ENCODE measurements around the gene TSPOAP1.
A peak's percentile ranks its signal among the peaks of the same experiment; 100 is the strongest.
"Not testable (repeated sequence)": the region's sequence is repeated elsewhere in the genome, so short reads cannot be mapped to it uniquely, and the experiment has no call there.

The TSPOAP1 gene

GRCh38 chr17:58362368-58363014 lies 33.9 kb upstream of the TSPOAP1 start:
- no peak for DNase-seq (ENCODE audit: low read depth)

DNA sequence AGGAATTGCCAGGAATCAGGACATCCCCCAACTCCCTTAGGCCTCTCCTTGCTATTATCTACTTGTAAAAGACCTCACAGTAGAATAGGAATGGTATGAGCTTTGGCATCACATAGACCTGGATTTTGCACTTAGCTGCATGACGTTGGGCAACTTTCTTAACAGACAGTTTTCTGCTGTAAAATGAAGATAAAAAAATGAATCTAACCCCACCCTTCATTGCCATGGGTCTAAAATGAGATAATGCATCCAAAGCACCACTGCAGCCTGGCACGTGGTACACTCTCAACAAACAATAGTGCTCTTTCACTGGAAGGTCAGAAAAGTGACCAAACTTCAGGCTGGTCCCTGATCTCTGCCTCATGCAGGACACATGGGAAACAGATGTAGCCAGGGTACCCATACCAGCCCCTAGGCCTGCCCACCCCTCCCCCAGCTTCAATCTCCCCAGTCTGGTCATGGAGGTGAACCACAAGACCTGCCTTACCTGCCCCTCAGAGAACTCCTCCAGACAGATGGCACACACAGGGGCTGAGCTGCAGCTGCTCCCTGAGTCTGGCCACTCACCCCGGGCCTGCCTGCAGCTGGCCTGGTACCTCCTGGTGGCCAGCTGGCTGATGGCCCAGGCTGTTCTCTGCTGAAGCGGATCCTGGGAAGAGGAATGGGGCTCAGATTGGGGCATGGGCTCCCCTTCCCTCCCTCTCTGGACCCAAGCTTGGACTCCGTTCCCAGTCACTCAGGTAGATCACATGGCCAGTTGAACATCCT lies 31.9 kb upstream of the TSPOAP1 start:
- no peak for DNase-seq (ENCODE audit: low read depth)

- DNase-seq (ENCODE audit: low read depth), result no peak
Observed at GRCh38 chr17:58358408-58359172, 30.0 kb upstream of the TSPOAP1 start.

GRCh38 chr17:58357312-58358297 lies 29.0 kb upstream of the TSPOAP1 start:
- no peak for DNase-seq (ENCODE audit: low read depth)

DNA sequence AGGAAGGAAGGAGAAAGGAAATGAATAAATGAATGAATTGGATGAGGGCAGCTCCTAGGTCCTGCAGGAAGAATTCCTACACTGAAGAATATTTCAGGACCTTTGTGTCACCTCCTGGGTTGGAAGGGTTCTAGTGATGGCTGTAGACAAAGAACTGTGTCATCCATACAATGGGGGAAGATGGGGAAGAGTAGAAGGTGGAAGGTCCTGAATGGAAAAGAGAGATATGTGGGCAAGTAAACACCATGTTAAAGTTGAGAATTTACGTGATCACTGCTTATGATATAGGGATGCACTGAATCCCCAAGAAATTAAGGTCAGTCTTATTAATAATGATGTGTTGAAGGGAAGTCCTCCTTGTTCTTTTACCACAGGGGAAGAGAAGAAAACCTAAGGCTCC lies 27.6 kb upstream of the TSPOAP1 start:
- no peak for DNase-seq (ENCODE audit: low read depth)

DNA sequence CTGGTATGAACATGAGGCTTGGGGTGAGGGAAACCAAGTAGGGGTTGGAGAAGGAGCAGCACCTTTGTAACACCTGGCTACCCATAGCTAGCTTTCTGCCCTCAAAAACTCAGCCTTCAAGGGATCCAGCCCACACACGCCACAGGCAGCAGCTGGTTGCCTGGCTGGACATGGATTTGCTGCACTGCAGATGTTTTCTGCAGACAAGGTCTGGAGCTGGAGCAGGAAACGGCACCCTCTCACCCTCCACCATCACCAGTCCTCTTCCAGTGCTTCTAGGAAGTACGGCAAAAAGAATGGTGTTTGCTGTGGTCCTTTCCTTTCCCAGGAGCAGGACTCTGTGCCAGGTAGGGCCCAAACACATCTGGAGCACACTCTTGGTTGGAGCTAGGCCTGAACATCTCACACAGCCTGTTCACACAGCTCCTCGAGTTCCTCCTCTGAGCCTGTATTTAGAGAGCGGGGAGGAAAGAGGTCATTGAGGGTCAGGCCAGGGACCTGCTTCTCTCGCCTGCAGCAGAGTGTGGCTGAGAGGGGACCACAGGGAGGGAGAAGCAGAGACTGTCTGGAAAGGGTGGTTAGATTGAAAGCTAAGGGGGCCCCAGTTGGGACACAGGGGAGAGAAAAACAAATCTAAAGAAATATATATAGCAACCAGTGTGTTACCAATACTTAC lies 26.1 kb upstream of the TSPOAP1 start:
- DNase-seq (ENCODE audit: low read depth), result no peak

DNA sequence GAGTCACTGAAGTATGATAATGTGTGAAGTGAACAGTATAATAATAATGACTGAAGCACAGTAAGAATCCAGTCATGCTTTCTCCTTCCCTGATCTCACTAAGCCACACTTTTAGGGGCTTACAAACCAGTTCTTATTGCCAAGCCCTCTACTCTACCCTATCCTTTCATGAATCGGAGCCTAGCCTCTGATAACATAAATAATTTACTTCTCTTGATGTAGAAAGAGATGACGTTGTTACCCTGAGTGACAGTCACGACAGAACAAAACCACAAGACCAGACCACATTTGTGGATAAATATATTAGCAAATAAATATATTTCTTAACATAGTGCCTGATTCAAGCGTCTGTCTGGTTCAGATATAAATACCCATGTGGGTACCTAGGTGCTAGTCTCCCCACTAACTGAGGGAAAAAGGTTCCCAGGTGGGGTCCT lies 24.8 kb upstream of the TSPOAP1 start:
- DNase-seq (ENCODE audit: low read depth), result no peak

GRCh38 chr17:58352596-58353388 lies 24.2 kb upstream of the TSPOAP1 start:
- no peak for DNase-seq (ENCODE audit: low read depth)

GRCh38 chr17:58351831-58352595 lies 23.4 kb upstream of the TSPOAP1 start, which contains the start of gene SUPT4H1:
TSS of gene SUPT4H1 (minus strand) at chr17:58352201. CDS start at chr17:58352135, 66 bp downstream.
- DNase-seq (ENCODE audit: low read depth), result peak; percentile 85

GRCh38 chr17:58351182-58351581 lies 22.6 kb upstream of the TSPOAP1 start:
- no peak for DNase-seq (ENCODE audit: low read depth)

GRCh38 chr17:58348038-58348437 lies 19.4 kb upstream of the TSPOAP1 start:
- DNase-seq (ENCODE audit: low read depth), result no peak

- DNase-seq (ENCODE audit: low read depth), result no peak
Observed at GRCh38 chr17:58345500-58345899, 16.9 kb upstream of the TSPOAP1 start.

GRCh38 chr17:58344791-58345157 lies 16.2 kb upstream of the TSPOAP1 start:
- DNase-seq (ENCODE audit: low read depth), result peak; percentile 47

DNA sequence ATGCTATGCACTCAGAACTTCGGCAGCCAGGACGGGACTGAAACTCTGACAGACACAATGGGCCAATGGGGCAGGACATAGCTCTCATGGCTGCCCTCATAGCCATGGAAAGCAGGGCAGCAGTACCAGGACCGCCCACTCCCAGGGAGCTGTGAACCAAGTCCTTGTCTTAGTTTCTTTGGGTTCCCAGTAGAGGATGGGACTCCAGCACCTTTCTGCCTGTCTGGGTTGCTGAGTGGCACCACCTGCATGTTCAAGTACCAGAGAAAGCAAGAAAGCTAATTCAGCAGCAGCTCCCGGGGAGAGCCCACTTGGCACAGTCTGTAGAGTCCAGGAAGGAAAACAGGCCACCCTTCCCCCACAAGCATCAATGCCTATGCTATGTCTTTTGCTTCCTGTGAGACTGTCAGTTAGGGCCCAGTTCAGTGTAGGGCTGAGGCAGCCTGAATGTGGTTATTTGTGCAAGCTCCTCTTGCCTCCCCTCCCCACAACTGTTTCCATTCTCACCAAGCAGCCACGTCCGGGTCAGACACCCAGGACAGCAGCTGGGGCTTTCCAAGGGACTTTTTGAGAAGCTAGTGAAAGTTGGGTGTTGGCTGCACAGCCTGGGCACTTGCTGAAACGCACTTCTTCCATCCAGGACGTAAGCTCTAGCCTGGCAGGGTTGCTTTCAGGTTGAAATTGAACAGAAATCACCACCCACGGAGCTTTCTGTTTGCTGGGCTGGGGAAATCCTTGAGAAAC lies 15.6 kb upstream of the TSPOAP1 start:
- peak; percentile 73 for DNase-seq (ENCODE audit: low read depth)

- no peak for DNase-seq (ENCODE audit: low read depth)
Observed at GRCh38 chr17:58343131-58343530, 14.5 kb upstream of the TSPOAP1 start.

GRCh38 chr17:58341861-58342475 lies 13.4 kb upstream of the TSPOAP1 start:
- no peak for DNase-seq (ENCODE audit: low read depth)

DNA sequence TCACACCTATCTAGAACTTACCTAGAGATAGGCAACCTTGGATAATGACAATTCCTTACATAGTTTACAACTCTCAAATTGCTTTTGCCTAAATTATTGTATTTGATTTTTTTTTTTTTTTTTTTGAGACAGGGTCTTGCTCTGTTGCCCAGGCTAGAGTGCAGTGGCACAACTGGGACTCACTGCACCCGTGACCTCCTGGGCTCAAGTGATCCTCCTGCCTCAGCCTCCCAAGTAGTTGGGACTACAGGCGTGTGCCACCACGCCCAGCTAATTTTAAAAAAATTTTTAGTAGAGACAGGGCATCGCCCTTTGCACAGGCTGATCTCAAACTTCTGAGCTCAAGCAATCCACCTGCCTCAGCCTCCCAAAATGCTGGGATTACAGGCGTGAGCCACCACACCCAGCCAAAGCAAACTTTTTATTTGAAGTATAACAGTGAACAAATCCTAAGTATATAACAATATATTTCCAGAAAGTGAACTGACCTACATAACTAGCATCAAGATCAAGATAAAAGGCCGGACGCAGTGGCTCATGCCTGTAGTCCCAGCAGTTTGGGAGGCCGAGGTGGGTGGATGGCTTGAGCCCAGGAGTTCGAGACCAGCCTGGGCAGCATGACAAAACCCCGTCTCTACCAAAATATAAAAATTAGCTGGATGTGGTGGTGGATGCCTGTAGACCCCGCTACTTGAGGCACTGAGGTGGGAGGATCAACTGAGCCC lies 12.7 kb upstream of the TSPOAP1 start:
- DNase-seq (ENCODE audit: low read depth), result not testable (repeated sequence)

All from activated T-cell treated with anti-CD3 and anti-CD28 coated beads for 1 hour (primary cell).